Measurements from ENCODE around the gene STARD7. TPM values are rescaled to one million over a fixed set of nuclear protein-coding genes. Genes with fewer than 3 reads are reported as not detected.

Gene STARD7
- total and polyA plus RNA-seq, 9 of the 15 experiments (the other 6 are each of a cell fraction or from before 2014, with no cell fraction given), result 90.9 to 196 (median 145) TPM

DNA sequence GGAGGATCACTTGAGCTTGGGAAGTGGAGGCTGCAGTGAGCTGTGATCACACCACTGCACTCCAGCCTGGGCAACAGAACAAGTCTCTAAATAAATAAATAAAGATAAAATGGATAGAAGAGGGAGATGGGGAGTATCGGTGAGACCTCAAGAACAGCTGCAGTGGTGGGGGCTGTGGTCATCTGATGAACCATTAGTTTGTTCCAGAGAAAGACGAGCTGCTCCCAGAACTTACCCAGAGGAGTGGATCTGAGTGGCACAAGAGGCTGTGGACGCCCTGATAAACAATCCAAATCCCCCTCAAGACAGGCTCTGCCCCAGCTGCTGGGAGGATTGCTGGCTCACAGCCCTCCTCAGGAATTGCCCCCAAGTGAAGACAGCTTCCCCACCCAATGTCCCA, 30.5 kb upstream of the STARD7 start:
- Histone ChIP-seq H3K4me2 (ENCODE audit: insufficient read depth, low read length) (no peak overlapping the region), H3K27me3 (ENCODE audit: control insufficient read depth in 2 of 2, insufficient read depth in 2 of 2, low read length in 2 of 2) (no peaks in the 10 kb centered on the region), H3K9ac (ENCODE audit: insufficient read depth in 1 of 2, low read depth in 2 of 2, low read length in 2 of 2) (no peak overlapping the region), H3K9me3 (replicated peaks; ENCODE audit: control insufficient read depth, insufficient read depth, low read depth, low read length) (no peaks in the 10 kb centered on the region), H3K36me3 (ENCODE audit: control insufficient read depth, insufficient read depth, low read length) (no peaks in the 10 kb centered on the region; the same call in 2 of the 3 replicates), H2AFZ (ENCODE audit: low read depth, low read length) (no peak overlapping the region), H3K27ac (ENCODE audit: extremely low read depth, low read depth, low read length) (no peak overlapping the region), H3K4me1 (replicated peaks in 1 of 2; ENCODE audit: control insufficient read depth in 2 of 2, insufficient read depth in 2 of 2, low read length in 2 of 2) (no peaks in the 10 kb centered on the region), H4K20me1 (replicated peaks; ENCODE audit: control insufficient read depth, insufficient read depth, low read length) (no peaks in the 10 kb centered on the region), H3K9me1 (ENCODE audit: control insufficient read depth, insufficient read depth, low read length) (peaks cover 3% of the 10 kb centered on the region), H3K4me3 (no peak overlapping the region), H3K79me2 (ENCODE audit: control insufficient read depth, insufficient read depth, low read length) (no peaks in the 10 kb centered on the region)
- in situ Hi-C loops (cut with MboI) (no loop called here), intact Hi-C loops (cut with micrococcal nuclease) (no loop called here)
- ChIA-PET CTCF (ENCODE audit: low intra/inter-chr PET ratio) (no interaction called here), POLR2A (interaction anchor here (0.9 to 3.5 kb wide), 6 partner anchors 9 to 31 kb away, joined by 4 to 14 read pairs (median 5); partner anchors contain the start of gene STARD7)
- ATAC-seq, result no peak
- BruUV-seq (replicated peaks), result no TSS peak
- 21% methylated on average over 3 of the region's 3 CpGs for WGBS (ENCODE audit: insufficient coverage, low coverage, missing lambda C conversion rate)
- no peak for DNase-seq (ENCODE audit: extremely low read depth in 1 of 4, low spot score in 3 of 4)
- FAIRE-seq, result no peak
- TF ChIP-seq, protein P1, sequence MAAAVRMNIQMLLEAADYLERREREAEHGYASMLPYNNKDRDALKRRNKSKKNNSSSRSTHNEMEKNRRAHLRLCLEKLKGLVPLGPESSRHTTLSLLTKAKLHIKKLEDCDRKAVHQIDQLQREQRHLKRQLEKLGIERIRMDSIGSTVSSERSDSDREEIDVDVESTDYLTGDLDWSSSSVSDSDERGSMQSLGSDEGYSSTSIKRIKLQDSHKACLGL (CRISPR knock-in tag; IDR thresholded peaks at IDR 0.05; ENCODE audit: borderline replicate concordance, poor library complexity, severe bottlenecking), result no peak
- TF ChIP-seq HNRNPUL1 (IDR thresholded peaks at IDR 0.05; ENCODE audit: low read length), result no peak
- TF ChIP-seq, protein P2, sequence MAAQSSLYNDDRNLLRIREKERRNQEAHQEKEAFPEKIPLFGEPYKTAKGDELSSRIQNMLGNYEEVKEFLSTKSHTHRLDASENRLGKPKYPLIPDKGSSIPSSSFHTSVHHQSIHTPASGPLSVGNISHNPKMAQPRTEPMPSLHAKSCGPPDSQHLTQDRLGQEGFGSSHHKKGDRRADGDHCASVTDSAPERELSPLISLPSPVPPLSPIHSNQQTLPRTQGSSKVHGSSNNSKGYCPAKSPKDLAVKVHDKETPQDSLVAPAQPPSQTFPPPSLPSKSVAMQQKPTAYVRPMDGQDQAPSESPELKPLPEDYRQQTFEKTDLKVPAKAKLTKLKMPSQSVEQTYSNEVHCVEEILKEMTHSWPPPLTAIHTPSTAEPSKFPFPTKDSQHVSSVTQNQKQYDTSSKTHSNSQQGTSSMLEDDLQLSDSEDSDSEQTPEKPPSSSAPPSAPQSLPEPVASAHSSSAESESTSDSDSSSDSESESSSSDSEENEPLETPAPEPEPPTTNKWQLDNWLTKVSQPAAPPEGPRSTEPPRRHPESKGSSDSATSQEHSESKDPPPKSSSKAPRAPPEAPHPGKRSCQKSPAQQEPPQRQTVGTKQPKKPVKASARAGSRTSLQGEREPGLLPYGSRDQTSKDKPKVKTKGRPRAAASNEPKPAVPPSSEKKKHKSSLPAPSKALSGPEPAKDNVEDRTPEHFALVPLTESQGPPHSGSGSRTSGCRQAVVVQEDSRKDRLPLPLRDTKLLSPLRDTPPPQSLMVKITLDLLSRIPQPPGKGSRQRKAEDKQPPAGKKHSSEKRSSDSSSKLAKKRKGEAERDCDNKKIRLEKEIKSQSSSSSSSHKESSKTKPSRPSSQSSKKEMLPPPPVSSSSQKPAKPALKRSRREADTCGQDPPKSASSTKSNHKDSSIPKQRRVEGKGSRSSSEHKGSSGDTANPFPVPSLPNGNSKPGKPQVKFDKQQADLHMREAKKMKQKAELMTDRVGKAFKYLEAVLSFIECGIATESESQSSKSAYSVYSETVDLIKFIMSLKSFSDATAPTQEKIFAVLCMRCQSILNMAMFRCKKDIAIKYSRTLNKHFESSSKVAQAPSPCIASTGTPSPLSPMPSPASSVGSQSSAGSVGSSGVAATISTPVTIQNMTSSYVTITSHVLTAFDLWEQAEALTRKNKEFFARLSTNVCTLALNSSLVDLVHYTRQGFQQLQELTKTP (IDR thresholded peaks at IDR 0.05; ENCODE audit: low read depth in 1 of 2, partially characterized antibody in 2 of 2), result no peak
- TF ChIP-seq, protein P3, sequence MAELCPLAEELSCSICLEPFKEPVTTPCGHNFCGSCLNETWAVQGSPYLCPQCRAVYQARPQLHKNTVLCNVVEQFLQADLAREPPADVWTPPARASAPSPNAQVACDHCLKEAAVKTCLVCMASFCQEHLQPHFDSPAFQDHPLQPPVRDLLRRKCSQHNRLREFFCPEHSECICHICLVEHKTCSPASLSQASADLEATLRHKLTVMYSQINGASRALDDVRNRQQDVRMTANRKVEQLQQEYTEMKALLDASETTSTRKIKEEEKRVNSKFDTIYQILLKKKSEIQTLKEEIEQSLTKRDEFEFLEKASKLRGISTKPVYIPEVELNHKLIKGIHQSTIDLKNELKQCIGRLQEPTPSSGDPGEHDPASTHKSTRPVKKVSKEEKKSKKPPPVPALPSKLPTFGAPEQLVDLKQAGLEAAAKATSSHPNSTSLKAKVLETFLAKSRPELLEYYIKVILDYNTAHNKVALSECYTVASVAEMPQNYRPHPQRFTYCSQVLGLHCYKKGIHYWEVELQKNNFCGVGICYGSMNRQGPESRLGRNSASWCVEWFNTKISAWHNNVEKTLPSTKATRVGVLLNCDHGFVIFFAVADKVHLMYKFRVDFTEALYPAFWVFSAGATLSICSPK (IDR thresholded peaks at IDR 0.05; ENCODE audit: borderline replicate concordance), result no peak
- no peak for TF ChIP-seq KAT7 (CRISPR knock-in tag; IDR thresholded peaks at IDR 0.05; ENCODE audit: borderline replicate concordance)
- no peak for TF ChIP-seq L3MBTL2 (IDR thresholded peaks at IDR 0.05)
- no peak for TF ChIP-seq TAF15 (IDR thresholded peaks at IDR 0.05; ENCODE audit: low read depth, low read length)
- no peak for TF ChIP-seq EHMT2 (IDR thresholded peaks at IDR 0.05)
- no peak for TF ChIP-seq PCBP1 (IDR thresholded peaks at IDR 0.05; ENCODE audit: low read depth, low read length, poor library complexity, severe bottlenecking)
- TF ChIP-seq, protein P4, sequence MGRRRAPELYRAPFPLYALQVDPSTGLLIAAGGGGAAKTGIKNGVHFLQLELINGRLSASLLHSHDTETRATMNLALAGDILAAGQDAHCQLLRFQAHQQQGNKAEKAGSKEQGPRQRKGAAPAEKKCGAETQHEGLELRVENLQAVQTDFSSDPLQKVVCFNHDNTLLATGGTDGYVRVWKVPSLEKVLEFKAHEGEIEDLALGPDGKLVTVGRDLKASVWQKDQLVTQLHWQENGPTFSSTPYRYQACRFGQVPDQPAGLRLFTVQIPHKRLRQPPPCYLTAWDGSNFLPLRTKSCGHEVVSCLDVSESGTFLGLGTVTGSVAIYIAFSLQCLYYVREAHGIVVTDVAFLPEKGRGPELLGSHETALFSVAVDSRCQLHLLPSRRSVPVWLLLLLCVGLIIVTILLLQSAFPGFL (CRISPR knock-in tag; IDR thresholded peaks at IDR 0.05), result no peak
- no peak for TF ChIP-seq POLR2A (conservative IDR thresholded peaks at IDR 0.05)
- TF ChIP-seq POLR2B (IDR thresholded peaks at IDR 0.05; ENCODE audit: low read depth, partially characterized antibody), result no peak
- no peak for TF ChIP-seq NCOR1 (IDR thresholded peaks at IDR 0.05)

Data from K562 (cell line).